H1 (cell line): ENCODE results near the gene TSHZ2. TPM values are rescaled to one million over a fixed set of nuclear protein-coding genes. Genes with fewer than 3 reads are reported as not detected.

Source experiments
- CTCF ChIA-PET: fragments of 300-600 bp; sonication (Branson Sonifier 250); formaldehyde crosslinking; loops from one replicate; lab custom pipeline; 2021; ENCODE audit not compliant: partially characterized antibody; lab: Charles Lee
- POLR2A ChIA-PET: fragments of 300-600 bp; sonication (Branson Sonifier 250); formaldehyde crosslinking; loops from one replicate; lab custom pipeline; 2021; ENCODE audit warnings: inconsistent platforms; ENCODE audit not compliant: partially characterized antibody; lab: Charles Lee
- DNase-seq, 2 experiments: peaks; one replicate each; pipeline versions ENCODE4 v3.0.0 to v3.0.0-alpha.2; 2010 to 2022; ENCODE audit warnings: low spot score in 2 of 2, low read depth in 1 of 2, mixed read lengths in 1 of 2
- FAIRE-seq: peaks from 2 replicates; lab custom pipeline; 2011; peaks lifted over from hg19 to GRCh38; lab: Jason Lieb, UNC
- H2AFZ ChIP-seq: 2 replicates; pipeline ENCODE4 v1.8.1; 2012; ENCODE audit warnings: low read length, inconsistent platforms
- H2AK5ac ChIP-seq: 2 replicates; pipeline ENCODE4 v1.6.1; 2013; ENCODE audit warnings: low read depth, low read length
- H2BK120ac ChIP-seq: replicated peaks from 2 replicates; pipeline ENCODE3; 2013; ENCODE audit warnings: low read depth, low read length, inconsistent platforms
- H2BK12ac ChIP-seq: 2 replicates; pipeline ENCODE4 v1.6.1; 2013; ENCODE audit warnings: low read depth, low read length
- H2BK15ac ChIP-seq: 2 replicates; pipeline ENCODE4 v1.6.1; 2013; ENCODE audit warnings: low read length
- H2BK20ac ChIP-seq: 2 replicates; pipeline ENCODE4 v1.6.1; 2013; ENCODE audit warnings: low read length
- H2BK5ac ChIP-seq: 2 replicates; pipeline ENCODE4 v1.6.1; 2013; ENCODE audit warnings: low read depth, low read length
- H3K14ac ChIP-seq: 2 replicates; pipeline ENCODE4 v1.6.1; 2013; ENCODE audit warnings: inconsistent platforms; ENCODE audit not compliant: insufficient read length
- H3K18ac ChIP-seq: 2 replicates; pipeline ENCODE4 v1.6.1; 2013; ENCODE audit warnings: low read length; ENCODE audit errors: extremely low read depth
- H3K23ac ChIP-seq: 2 replicates; pipeline ENCODE4 v1.6.1; 2013; ENCODE audit warnings: inconsistent platforms; ENCODE audit not compliant: insufficient read length
- H3K23me2 ChIP-seq: 2 replicates; pipeline ENCODE4 v1.6.1; 2013; ENCODE audit warnings: low read depth, low read length
- H3K27ac ChIP-seq: 2 replicates; pipeline ENCODE4 v1.6.1; 2011; ENCODE audit warnings: low read depth, low read length, inconsistent platforms
- H3K27me3 ChIP-seq, 4 experiments: replicated peaks in 1 of 4; 1 replicate in 1 of 4; 2 replicates in 3 of 4; pipeline versions ENCODE4 v1.6.1 to v1.8.1; 2011 to 2013; ENCODE audit warnings: low read length in 3 of 4, mild to moderate bottlenecking in 3 of 4, inconsistent platforms in 2 of 4, mixed read lengths in 2 of 4, moderate library complexity in 1 of 4; ENCODE audit not compliant: control insufficient read depth in 3 of 4, insufficient read depth in 3 of 4; ENCODE audit errors: extremely low read depth in 1 of 4
- H3K36me3 ChIP-seq, 4 experiments: 2 replicates each; pipeline versions ENCODE4 v1.6.1 to v1.8.1; 2011 to 2013; ENCODE audit warnings: mild to moderate bottlenecking in 4 of 4, low read length in 3 of 4, moderate library complexity in 2 of 4, control low read depth in 1 of 4, inconsistent platforms in 1 of 4; ENCODE audit not compliant: insufficient read depth in 4 of 4, control insufficient read depth in 2 of 4
- H3K4ac ChIP-seq: replicated peaks from 2 replicates; pipeline ENCODE3; 2013; ENCODE audit warnings: low read length, low read depth, mixed read lengths, inconsistent platforms; ENCODE audit not compliant: insufficient read length
- H3K4me1 ChIP-seq, 4 experiments: replicated peaks in 1 of 4; 1 replicate in 1 of 4; 2 replicates in 3 of 4; pipeline versions ENCODE4 v1.6.1 to v1.8.1; 2011 to 2013; ENCODE audit warnings: low read length in 3 of 4, inconsistent platforms in 2 of 4, mixed read lengths in 1 of 4; ENCODE audit not compliant: insufficient read depth in 4 of 4, control insufficient read depth in 3 of 4
- H3K4me2 ChIP-seq, 2 experiments: 2 replicates each; pipeline versions ENCODE4 v1.6.1 to v1.8.1; 2011 to 2013; ENCODE audit warnings: low read depth in 2 of 2, low read length in 2 of 2, control low read depth in 1 of 2, inconsistent platforms in 1 of 2, mild to moderate bottlenecking in 1 of 2; ENCODE audit not compliant: insufficient read depth in 1 of 2
- H3K4me3 ChIP-seq, 4 experiments: fragments of 200-600, 300-600 bp in 1 of 4; sonication (generic), shearing (Covaris generic), sonication (Bioruptor Twin) in 1 of 4; 2 replicates each; pipeline versions ENCODE4 v1.5.1 to v1.8.1; 2011 to 2016; ENCODE audit warnings: low read length in 4 of 4, low read depth in 3 of 4, control low read depth in 2 of 4, inconsistent platforms in 2 of 4, mild to moderate bottlenecking in 2 of 4, mixed read lengths in 1 of 4, moderate library complexity in 1 of 4; ENCODE audit not compliant: insufficient read depth in 2 of 4; ENCODE audit errors: extremely low read depth in 1 of 4
- H3K56ac ChIP-seq: replicated peaks from 2 replicates; pipeline ENCODE3; 2013; ENCODE audit warnings: low read depth, mild to moderate bottlenecking, mixed read lengths, low read length, inconsistent platforms; ENCODE audit not compliant: insufficient read length
- H3K79me1 ChIP-seq: 2 replicates; pipeline ENCODE4 v1.6.1; 2013; ENCODE audit warnings: low read depth, low read length, control low read depth
- H3K79me2 ChIP-seq, 2 experiments: 2 replicates each; pipeline versions ENCODE4 v1.6.1 to v1.8.1; 2012 to 2013; ENCODE audit warnings: low read length in 2 of 2, mild to moderate bottlenecking in 2 of 2, inconsistent platforms in 1 of 2; ENCODE audit not compliant: insufficient read depth in 2 of 2, control insufficient read depth in 1 of 2
- H3K9ac ChIP-seq, 4 experiments: replicated peaks in 1 of 4; 1 replicate in 1 of 4; 2 replicates in 3 of 4; pipeline versions ENCODE4 v1.6.1 to v1.8.1; 2011 to 2013; ENCODE audit warnings: low read depth in 3 of 4, low read length in 3 of 4, control low read depth in 2 of 4, mild to moderate bottlenecking in 2 of 4, moderate library complexity in 2 of 4, inconsistent platforms in 1 of 4; ENCODE audit errors: extremely low read depth in 1 of 4
- H3K9me3 ChIP-seq, 2 experiments: 2 replicates each; pipeline versions ENCODE4 v1.6.1 to v1.8.1; 2012 to 2013; ENCODE audit warnings: mild to moderate bottlenecking in 2 of 2, moderate library complexity in 2 of 2, control low read depth in 1 of 2, inconsistent platforms in 1 of 2, low read depth in 1 of 2, low read length in 1 of 2, mixed read lengths in 1 of 2; ENCODE audit not compliant: insufficient read depth in 2 of 2
- H4K20me1 ChIP-seq, 2 experiments: replicated peaks in 1 of 2; 2 replicates each; pipeline versions ENCODE3 to v1.8.1; 2011 to 2013; ENCODE audit warnings: inconsistent platforms in 2 of 2, low read length in 2 of 2, mild to moderate bottlenecking in 1 of 2; ENCODE audit not compliant: insufficient read depth in 2 of 2, control insufficient read depth in 1 of 2
- H4K5ac ChIP-seq: 2 replicates; pipeline ENCODE4 v1.6.1; 2013; ENCODE audit warnings: low read length, low read depth, mixed read lengths, inconsistent platforms; ENCODE audit not compliant: insufficient read length
- H4K8ac ChIP-seq: 2 replicates; pipeline ENCODE4 v1.8.0; 2013; ENCODE audit warnings: mild to moderate bottlenecking, moderate library complexity, low read length, inconsistent platforms; ENCODE audit not compliant: insufficient read depth; ENCODE audit errors: extremely low read depth
- H4K91ac ChIP-seq: replicated peaks from 2 replicates; pipeline ENCODE3; 2013; ENCODE audit warnings: low read length, mixed read lengths, inconsistent platforms; ENCODE audit not compliant: insufficient read length
- BCL11A ChIP-seq, 2 experiments: IDR thresholded peaks; one replicate each; pipeline ENCODE4 v1.6.1; 2011; ENCODE audit warnings: low read depth in 2 of 2, low read length in 2 of 2, mild to moderate bottlenecking in 2 of 2
- CBX8 ChIP-seq: fragments of 300-800, 300-1000 bp; sonication (generic); IDR thresholded peaks from 2 replicates; pipeline ENCODE4 v1.7.1; 2016; ENCODE audit warnings: low read depth, low read length, borderline replicate concordance
- KDM5A ChIP-seq: fragments of 200-600 bp; IDR thresholded peaks from 2 replicates; pipeline ENCODE4 v1.7.1; 2012; ENCODE audit warnings: mild to moderate bottlenecking, low read length, inconsistent platforms, mixed read lengths
- TAF1 ChIP-seq: IDR thresholded peaks from 2 replicates; pipeline ENCODE4 v1.6.1; 2011; ENCODE audit warnings: mild to moderate bottlenecking, low read depth, low read length
- ZNF274 ChIP-seq: IDR thresholded peaks from 2 replicates; pipeline ENCODE4 v1.7.0; 2012; ENCODE audit warnings: low read length, borderline replicate concordance; ENCODE audit errors: extremely low read depth
- WGBS, 2 experiments: shearing (Covaris generic) in 1 of 2; methylation state at CpG; one replicate each; pipeline versions ENCODE4 v1.1.6 to v1.1.7; 2013 to 2015; ENCODE audit warnings: low lambda C conversion rate in 2 of 2, mixed read lengths in 2 of 2, inconsistent platforms in 1 of 2, low coverage in 1 of 2, missing lambda C conversion rate in 1 of 2; ENCODE audit not compliant: insufficient replicate concordance in 2 of 2, insufficient coverage in 1 of 2, insufficient read length in 1 of 2; ENCODE audit errors: extremely low coverage in 1 of 2, missing lambda C conversion rate in 1 of 2; 5-methylcytosine and 5-hydroxymethylcytosine counted together
- polyA plus RNA-seq, 7 experiments: library from polyadenylated mRNA; depleted of rRNA in 3 of 7; stranded (reverse) in 5 of 7; unstranded in 2 of 7; fragments of >200 nt in 5 of 7; fragments of 200-250 nt in 2 of 7; gene quantifications; 1 replicate in 5 of 7; 2 replicates in 1 of 7; 4 replicates in 1 of 7; pipeline versions ENCODE4 v1.2.1 to v1.2.3, GENCODE V29; 2011 to 2013; ENCODE audit warnings: missing spikeins in 2 of 7, mixed read lengths in 2 of 7
- total RNA-seq: library from RNA; stranded (reverse); fragmentation: NEBNext Ultra II Directional; extraction: Animal tissue kit (Norgen Biotek cat#: 25700); gene quantifications from 2 replicates; pipeline ENCODE4 v1.2.1, GENCODE V29; 2021

The TSHZ2 gene
- total and polyA plus RNA-seq, 2 of the 8 experiments (the other 6 are each of a cell fraction or from before 2014, with no cell fraction given), result 0.14 to 0.30 TPM

DNA sequence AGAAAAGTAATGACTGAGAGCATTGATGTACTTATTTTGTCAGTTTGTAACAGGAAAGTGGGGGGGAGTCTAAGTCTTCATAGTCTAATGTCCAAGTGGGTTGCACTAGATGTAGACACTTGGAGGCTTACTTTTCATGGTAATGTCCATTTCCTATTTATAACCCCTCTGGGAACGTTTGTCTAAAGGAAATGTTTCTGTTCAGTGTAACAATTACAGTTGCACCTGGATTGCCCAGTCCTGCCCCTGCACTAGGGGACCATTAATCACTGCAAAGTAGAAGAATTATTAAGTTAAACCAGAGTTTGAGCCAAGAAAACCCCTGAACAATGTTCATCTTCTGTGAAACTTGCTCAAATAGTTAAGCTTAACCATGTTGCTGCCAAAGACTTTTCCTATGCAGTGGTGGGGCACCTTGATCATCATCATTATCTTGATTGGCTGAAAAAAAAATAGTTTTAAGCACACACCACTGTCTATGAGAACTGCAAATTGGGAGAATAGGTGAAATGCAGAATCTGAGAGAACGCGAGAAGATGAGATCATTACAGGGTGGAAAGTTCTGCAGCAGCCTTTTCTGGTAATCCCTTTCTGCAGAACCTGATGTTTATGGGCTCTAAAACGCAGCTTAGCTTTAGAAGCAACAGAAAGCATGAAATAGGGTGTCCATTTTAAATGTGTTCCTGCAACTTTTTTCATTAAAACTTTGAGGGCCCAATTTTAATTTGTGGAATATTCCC, 515.5 kb downstream of the TSHZ2 start:
- POLR2A ChIA-PET, result interaction anchor here (1.9 kb wide), 1 partner anchor 11 kb away, joined by 4 read pairs; no protein-coding TSS in a partner anchor
- FAIRE-seq, result no peak
- no peak overlapping the region for H4K5ac ChIP-seq

More for the DNA sequence above, 515.5 kb downstream of the TSHZ2 start:
- WGBS, 2 experiments, result 88% methylated on average over 4 of the region's 4 CpGs; no CpG with 5 or more reads in 1 of the 2 experiments
- Histone ChIP-seq H3K4ac (no peak overlapping the region), H3K56ac (no peak overlapping the region), H3K4me2 (no peak overlapping the region), H3K18ac (no peak overlapping the region), H3K23me2 (no peaks in the 10 kb centered on the region), H2BK12ac (no peak overlapping the region), H3K4me3 (no peak overlapping the region), H3K27ac (no peak overlapping the region), H2BK15ac (no peak overlapping the region), H3K79me1 (no peaks in the 10 kb centered on the region), H3K4me1 (no peaks in the 10 kb centered on the region), H3K23ac (no peak overlapping the region), H3K9me3 (no peaks in the 10 kb centered on the region), H3K9ac (no peak overlapping the region), H2AK5ac (no peak overlapping the region), H3K79me2 (no peaks in the 10 kb centered on the region), H2BK5ac (no peak overlapping the region), H2BK20ac (no peak overlapping the region), H3K14ac (no peak overlapping the region), H3K27me3 (no peaks in the 10 kb centered on the region), H2BK120ac (no peak overlapping the region), H4K20me1 (no peaks in the 10 kb centered on the region), H4K8ac (no peak overlapping the region), H4K91ac (no peak overlapping the region), H2AFZ (no peak overlapping the region), H3K36me3 (no peaks in the 10 kb centered on the region)
- no peak for DNase-seq
- TF ChIP-seq ZNF274, result no peak
- no peak for TF ChIP-seq TAF1
- no peak for TF ChIP-seq CBX8
- TF ChIP-seq KDM5A, result no peak
- TF ChIP-seq BCL11A (IDR thresholded peaks at IDR 0.05; ENCODE audit: low read depth in 2 of 2, low read length in 2 of 2), result no peak
- CTCF ChIA-PET, result interaction anchor here (1.1 kb wide), 1 partner anchor 75 kb away, joined by 3 read pairs; no protein-coding TSS in a partner anchor
